PC-9 (cell line): Measurements from ENCODE around the gene DCTD. TPM values are rescaled to one million over a fixed set of nuclear protein-coding genes. Genes with fewer than 3 reads are reported as not detected.

ENCODE experiments used
- BruUV-seq: library from RNA; stranded (reverse); fragments of 400-500 nt; replicated peaks from 2 replicates; lab custom pipeline; 2021; lab: Mats Ljungman, UMichigan
- CTCF ChIA-PET: fragments of 300-600 bp; sonication (Branson Sonifier 250); formaldehyde crosslinking; loops from one replicate; lab custom pipeline; 2022; ENCODE audit warnings: antibody characterized with exemption; lab: Charles Lee
- POLR2A ChIA-PET: fragments of 300-600 bp; sonication (Branson Sonifier 250); formaldehyde crosslinking; loops from one replicate; lab custom pipeline; 2022; ENCODE audit warnings: antibody characterized with exemption; ENCODE audit not compliant: unreplicated experiment; lab: Charles Lee
- DNase-seq, 2 experiments: peaks; one replicate each; pipeline versions ENCODE4 v3.0.0 to v3.0.0-alpha.2; 2015 to 2022; ENCODE audit warnings: mixed read lengths in 1 of 2
- H2AFZ ChIP-seq: fragments of 200-600 bp; sonication (generic); 2 replicates; pipeline ENCODE4 v1.8.1; 2017; ENCODE audit warnings: antibody characterized with exemption
- H3F3A ChIP-seq: fragments of 200-600 bp; sonication (generic); 2 replicates; pipeline ENCODE4 v1.8.1; 2017; ENCODE audit warnings: antibody characterized with exemption, mild to moderate bottlenecking, low read depth; ENCODE audit not compliant: insufficient read depth
- H3K27ac ChIP-seq: fragments of 200-600 bp; sonication (generic); 2 replicates; pipeline ENCODE4 v1.6.1; 2016; ENCODE audit warnings: mixed run types
- H3K27me3 ChIP-seq: fragments of 200-600 bp; sonication (generic); 2 replicates; pipeline ENCODE4 v1.6.1; 2016; ENCODE audit warnings: low read depth, mixed run types; ENCODE audit not compliant: insufficient read depth
- H3K36me3 ChIP-seq: fragments of 200-600 bp; sonication (generic); 2 replicates; pipeline ENCODE4 v1.6.1; 2016; ENCODE audit warnings: low read depth, mixed run types
- H3K4me1 ChIP-seq: fragments of 200-600 bp; sonication (generic); replicated peaks from 2 replicates; pipeline ENCODE4 v1.6.1; 2016; ENCODE audit warnings: mixed run types; ENCODE audit not compliant: insufficient read depth
- H3K4me2 ChIP-seq: fragments of 200-600 bp; sonication (generic); 2 replicates; pipeline ENCODE4 v1.6.1; 2017; ENCODE audit warnings: mixed run types
- H3K4me3 ChIP-seq: fragments of 200-600 bp; sonication (generic); 2 replicates; pipeline ENCODE4 v1.6.1; 2016; ENCODE audit warnings: mixed run types
- H3K79me2 ChIP-seq: fragments of 200-600 bp; sonication (generic); 2 replicates; pipeline ENCODE4 v1.6.1; 2017; ENCODE audit warnings: low read depth, mixed run types
- H3K9me2 ChIP-seq: fragments of 200-600 bp; sonication (generic); 2 replicates; pipeline ENCODE4 v1.8.1; 2017; ENCODE audit warnings: mild to moderate bottlenecking; ENCODE audit not compliant: insufficient read depth
- H3K9me3 ChIP-seq: fragments of 200-600 bp; sonication (generic); 2 replicates; pipeline ENCODE4 v1.8.1; 2016; ENCODE audit warnings: low read depth; ENCODE audit not compliant: insufficient read depth
- H4K20me1 ChIP-seq: fragments of 200-600 bp; sonication (generic); 2 replicates; pipeline ENCODE4 v1.8.1; 2017; ENCODE audit not compliant: insufficient read depth
- CTCF ChIP-seq: fragments of 200-600 bp; sonication (generic); conservative IDR thresholded peaks from 2 replicates; pipeline ENCODE4 v1.6.1; 2017; ENCODE audit warnings: mixed run types, antibody characterized with exemption, mild to moderate bottlenecking, moderate library complexity
- EZH2 ChIP-seq: fragments of 200-600 bp; sonication (generic); IDR thresholded peaks from 2 replicates; pipeline ENCODE4 v1.8.0; 2017; ENCODE audit warnings: antibody characterized with exemption, low read depth
- intact Hi-C: fragments of 100-400 bp; cut with micrococcal nuclease; formaldehyde crosslinking; loops from one replicate; pipeline ENCODE4 v1.10.0; 2022; ENCODE audit not compliant: unreplicated experiment
- total RNA-seq: library from RNA; stranded (reverse); gene quantifications from 2 replicates; pipeline ENCODE4 v1.2.3, GENCODE V29; 2021

The DCTD gene
- total RNA-seq, 1 experiment from 2014 or later = 116 TPM

- Histone ChIP-seq H3K4me2 (no peak overlapping the region), H3K9me3 (no peaks in the 10 kb centered on the region)
- intact Hi-C loops = no loop called here
Measured at GRCh38 chr4:182869697-182870096, 47.5 kb downstream of the DCTD start.

DNA sequence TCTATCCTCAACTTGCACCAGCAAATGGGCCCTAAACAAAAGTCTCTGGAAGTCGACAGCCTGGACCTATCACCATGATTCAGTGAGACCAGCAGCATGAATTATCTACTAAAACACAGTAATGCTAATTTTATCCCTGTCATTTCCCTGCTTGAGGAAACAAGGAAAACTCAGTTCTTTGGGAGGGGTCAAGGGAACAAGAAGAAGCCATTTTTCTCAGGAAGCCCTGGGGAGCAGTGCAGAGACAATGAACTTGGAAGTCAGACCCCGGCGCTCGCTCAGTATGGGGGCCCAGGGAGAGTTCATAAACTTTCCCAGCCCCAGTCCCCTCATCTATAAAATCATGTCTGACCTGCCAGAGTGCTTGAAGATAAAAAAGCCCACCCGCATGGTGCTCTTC is 50.4 kb downstream of the DCTD start:
- POLR2A ChIA-PET = no interaction called here
- no TSS peak for BruUV-seq
- H3K9me2 ChIP-seq = no peaks in the 10 kb centered on the region
- no peaks in the 10 kb centered on the region for H3K9me3 ChIP-seq
- TF ChIP-seq EZH2 = no peak
- no peak for TF ChIP-seq CTCF
- H3F3A ChIP-seq = no peaks in the 10 kb centered on the region
- H3K4me3 ChIP-seq = no peak overlapping the region
- DNase-seq = no peak
- no peaks in the 10 kb centered on the region; the same call in 1 of the 2 replicates for H3K27me3 ChIP-seq
- H3K4me1 ChIP-seq = no peaks in the 10 kb centered on the region
- CTCF ChIA-PET = no interaction called here
- H3K79me2 ChIP-seq = no peaks in the 10 kb centered on the region
- no peaks in the 10 kb centered on the region for H3K36me3 ChIP-seq
- H2AFZ ChIP-seq = no peak overlapping the region
- H3K4me2 ChIP-seq = no peak overlapping the region
- no peaks in the 10 kb centered on the region for H4K20me1 ChIP-seq
- no peak overlapping the region for H3K27ac ChIP-seq
- intact Hi-C loops = no loop called here

More at GRCh38 chr4:182869697-182870096, 47.5 kb downstream of the DCTD start:
- Histone ChIP-seq H3K27me3 (no peaks in the 10 kb centered on the region), H2AFZ (no peak overlapping the region), H3K36me3 (no peaks in the 10 kb centered on the region), H3K4me1 (no peaks in the 10 kb centered on the region), H3K9me2 (no peaks in the 10 kb centered on the region), H4K20me1 (no peaks in the 10 kb centered on the region), H3K27ac (no peak overlapping the region), H3K4me3 (no peak overlapping the region), H3F3A (no peaks in the 10 kb centered on the region), H3K79me2 (no peaks in the 10 kb centered on the region)
- TF ChIP-seq EZH2 (no peak), CTCF (no peak)
- ChIA-PET POLR2A (no interaction called here), CTCF (no interaction called here)
- no TSS peak for BruUV-seq
- no peak for DNase-seq

- no peak for TF ChIP-seq CTCF
- TF ChIP-seq EZH2 = no peak
- Histone ChIP-seq H3K4me2 (no peak overlapping the region), H3K4me1 (no peaks in the 10 kb centered on the region), H3K27ac (no peak overlapping the region), H2AFZ (no peak overlapping the region), H3K4me3 (no peak overlapping the region), H4K20me1 (no peaks in the 10 kb centered on the region), H3K27me3 (peaks cover 7% of the 10 kb centered on the region; the same call in 1 of the 2 replicates), H3K9me3 (no peaks in the 10 kb centered on the region), H3K36me3 (no peaks in the 10 kb centered on the region), H3K79me2 (no peaks in the 10 kb centered on the region), H3K9me2 (no peaks in the 10 kb centered on the region), H3F3A (no peaks in the 10 kb centered on the region)
- POLR2A ChIA-PET = no interaction called here
- intact Hi-C loops = no loop called here
- no peak for DNase-seq
- BruUV-seq = no TSS peak
- CTCF ChIA-PET = no interaction called here
Measured at GRCh38 chr4:182863501-182863900, 53.7 kb downstream of the DCTD start.
